K562 (cell line): ENCODE data around the gene EPHB3. TPM values are rescaled to one million over a fixed set of nuclear protein-coding genes. Genes with fewer than 3 reads are reported as not detected.

Experiments used
- ATAC-seq: fragments of 200-7000 bp; cut with Tn5 transposase; 3 replicates; pipeline ENCODE4 v1.9.1; 2020; ENCODE audit warnings: moderate library complexity
- BruUV-seq: library from RNA; stranded (reverse); fragments of 400-500 nt; replicated peaks from 2 replicates; lab custom pipeline; 2021; lab: Mats Ljungman, UMichigan
- CTCF ChIA-PET: fragments of 300-600 bp; formaldehyde crosslinking; extraction: SDS; loops from one replicate; lab custom pipeline; 2021; ENCODE audit warnings: low intra/inter-chr PET ratio; lab: Yijun Ruan, JAX
- POLR2A ChIA-PET: fragments of 300-600, 350-650 bp; sonication (Branson Sonifier 250); formaldehyde crosslinking; extraction: SDS; loops from one replicate; lab custom pipeline; 2021; ENCODE audit warnings: antibody characterized with exemption, inconsistent platforms; lab: Yijun Ruan, JAX
- DNase-seq, 4 experiments: peaks; one replicate each; pipeline versions ENCODE4 v3.0.0 to v3.0.0-alpha.2; 2011 to 2018; ENCODE audit warnings: low spot score in 3 of 4, mixed read lengths in 3 of 4; ENCODE audit errors: extremely low read depth in 1 of 4
- FAIRE-seq: peaks from 2 replicates; lab custom pipeline; 2011; peaks lifted over from hg19 to GRCh38; lab: Jason Lieb, UNC
- H2AFZ ChIP-seq: 2 replicates; pipeline ENCODE4 v1.6.0; 2011; ENCODE audit warnings: low read depth, low read length, control low read depth, inconsistent platforms
- H3K27ac ChIP-seq: fragments of 200-600 bp; 3 replicates; pipeline ENCODE4 v1.8.0; 2011; ENCODE audit warnings: low read depth, mild to moderate bottlenecking, control low read depth, inconsistent platforms, low read length, moderate library complexity, mixed read lengths; ENCODE audit errors: extremely low read depth
- H3K27me3 ChIP-seq, 2 experiments: fragments of 300-600 bp in 1 of 2; 2 replicates in 1 of 2; 3 replicates in 1 of 2; pipeline versions ENCODE4 v1.6.0 to v1.8.0; 2011; ENCODE audit warnings: inconsistent platforms in 2 of 2, low read length in 2 of 2, mild to moderate bottlenecking in 1 of 2, mixed read lengths in 1 of 2, moderate library complexity in 1 of 2; ENCODE audit not compliant: control insufficient read depth in 2 of 2, insufficient read depth in 2 of 2
- H3K36me3 ChIP-seq: fragments of 300-600 bp; 3 replicates; pipeline ENCODE4 v1.8.0; 2011; ENCODE audit warnings: mild to moderate bottlenecking, low read length, inconsistent platforms; ENCODE audit not compliant: control insufficient read depth, insufficient read depth
- H3K4me1 ChIP-seq, 2 experiments: fragments of 200-600 bp in 1 of 2; replicated peaks in 1 of 2; 2 replicates in 1 of 2; 3 replicates in 1 of 2; pipeline versions ENCODE4 v1.5.1 to v1.8.0; 2011; ENCODE audit warnings: inconsistent platforms in 2 of 2, low read length in 2 of 2, mild to moderate bottlenecking in 1 of 2, mixed read lengths in 1 of 2, moderate library complexity in 1 of 2; ENCODE audit not compliant: control insufficient read depth in 2 of 2, insufficient read depth in 2 of 2
- H3K4me2 ChIP-seq: 2 replicates; pipeline ENCODE4 v1.6.1; 2011; ENCODE audit warnings: low read length, control low read depth, inconsistent platforms, mixed read lengths; ENCODE audit not compliant: insufficient read depth
- H3K4me3 ChIP-seq: fragments of 200-600 bp; sonication (generic), shearing (Covaris generic); 2 replicates; pipeline ENCODE4 v1.5.1; 2016; ENCODE audit warnings: control low read depth, inconsistent platforms
- H3K79me2 ChIP-seq: fragments of 200-600 bp; 3 replicates; pipeline ENCODE4 v1.8.0; 2011; ENCODE audit warnings: low read length, inconsistent platforms; ENCODE audit not compliant: control insufficient read depth, insufficient read depth
- H3K9ac ChIP-seq, 2 experiments: 2 replicates each; pipeline versions ENCODE4 v1.6.0 to v1.6.1; 2011; ENCODE audit warnings: low read depth in 2 of 2, low read length in 2 of 2, control low read depth in 1 of 2, inconsistent platforms in 1 of 2, mild to moderate bottlenecking in 1 of 2, mixed read lengths in 1 of 2; ENCODE audit not compliant: insufficient read depth in 1 of 2
- H3K9me1 ChIP-seq: one replicate; pipeline ENCODE4 v1.6.0; 2011; ENCODE audit warnings: inconsistent platforms, mild to moderate bottlenecking, low read length, moderate library complexity; ENCODE audit not compliant: control insufficient read depth, insufficient read depth
- H3K9me3 ChIP-seq: replicated peaks from 2 replicates; pipeline ENCODE4 v1.5.1; 2011; ENCODE audit warnings: low read depth, low read length, inconsistent platforms; ENCODE audit not compliant: control insufficient read depth, insufficient read depth
- H4K20me1 ChIP-seq: replicated peaks from 2 replicates; pipeline ENCODE4 v1.6.1; 2011; ENCODE audit warnings: low read length, inconsistent platforms, mixed read lengths; ENCODE audit not compliant: control insufficient read depth, insufficient read depth
- CTBP1 ChIP-seq: fragments of 450-650 bp; IDR thresholded peaks from 2 replicates; pipeline ENCODE4 v1.6.1; 2016; ENCODE audit warnings: borderline replicate concordance
- ETS2 ChIP-seq: IDR thresholded peaks from 2 replicates; pipeline ENCODE4 v1.6.1; 2016; ENCODE audit warnings: borderline replicate concordance, missing genetic modification characterization, mild to moderate bottlenecking, moderate library complexity, missing compliant biosample characterization; ENCODE audit not compliant: poor library complexity, severe bottlenecking
- HNRNPH1 ChIP-seq: fragments of 200-400 bp; formaldehyde crosslinking; optimal IDR thresholded peaks from 2 replicates; pipeline ENCODE3; 2017; ENCODE audit warnings: low read depth, mild to moderate bottlenecking, low read length, moderate library complexity
- NR3C1 ChIP-seq: sonication (generic); formaldehyde crosslinking; IDR thresholded peaks from 2 replicates; pipeline ENCODE4 v1.8.1; 2022; ENCODE audit warnings: missing genetic modification reagents
- POLR2H ChIP-seq: IDR thresholded peaks from 2 replicates; pipeline ENCODE4 v1.6.1; 2016; ENCODE audit warnings: missing genetic modification characterization, low read depth, mild to moderate bottlenecking, control low read depth, missing compliant biosample characterization, moderate library complexity
- PTRF ChIP-seq: fragments of 450-650 bp; IDR thresholded peaks from 2 replicates; pipeline ENCODE4 v1.6.1; 2016; ENCODE audit warnings: mild to moderate bottlenecking, missing genetic modification characterization, missing compliant biosample characterization
- ZBTB9 ChIP-seq: fragments of 450-650 bp; formaldehyde crosslinking; IDR thresholded peaks from 2 replicates; pipeline ENCODE4 v1.4.0; 2020; ENCODE audit warnings: mild to moderate bottlenecking, moderate library complexity
- ZNF23 ChIP-seq: fragments of 250-450 bp; sonication (Bioruptor Pico); IDR thresholded peaks from 2 replicates; pipeline ENCODE4 v1.4.0; 2020; ENCODE audit warnings: mild to moderate bottlenecking
- ZNF449 ChIP-seq: fragments of 250-450 bp; sonication (Bioruptor Pico); IDR thresholded peaks from 2 replicates; pipeline ENCODE4 v1.8.0; 2022; ENCODE audit warnings: moderate library complexity, mild to moderate bottlenecking, inconsistent platforms
- WGBS: fragments of 100-300 bp; shearing (Covaris generic); methylation state at CpG from one replicate; pipeline ENCODE4 v1.1.6; 2016; ENCODE audit warnings: low coverage, mixed read lengths; ENCODE audit not compliant: insufficient coverage; ENCODE audit errors: missing lambda C conversion rate; 5-methylcytosine and 5-hydroxymethylcytosine counted together
- in situ Hi-C: fragments of 300-500 bp; cut with MboI; formaldehyde crosslinking; loops from 4 replicates; pipeline ENCODE4 v1.15.0; 2018; ENCODE audit warnings: inconsistent platforms, mixed read lengths
- intact Hi-C: fragments of 100-400 bp; cut with micrococcal nuclease; formaldehyde crosslinking; loops from 2 replicates; pipeline ENCODE4 v1.14.2; 2022
- polyA plus RNA-seq, 8 experiments: library from polyadenylated mRNA; depleted of rRNA in 4 of 8; stranded (reverse) in 5 of 8; unstranded in 3 of 8; fragments of >200 nt; fragmentation: Nextera tagmentation in 2 of 8; fragmentation: Illumina TruSeq in 1 of 8; extraction: Ambion mirVana in 2 of 8; extraction: Trizol in 1 of 8; gene quantifications; 2 replicates each; pipeline versions ENCODE4 v1.2.1 to v1.2.3, GENCODE V29; 2011 to 2014; ENCODE audit warnings: inconsistent platforms in 1 of 8, missing spikeins in 1 of 8
- total RNA-seq, 7 experiments: library from RNA; depleted of rRNA in 6 of 7; stranded (reverse); fragments of >200 nt in 6 of 7; fragmentation: Illumina TruSeq in 2 of 7; extraction: Trizol in 2 of 7; gene quantifications; 2 replicates each; pipeline versions ENCODE4 v1.2.1 to v1.2.3, GENCODE V29; 2011 to 2021; ENCODE audit warnings: low replicate concordance in 1 of 7
- TF ChIP-seq, protein P1 (sequence below): conservative IDR thresholded peaks from 2 replicates; pipeline ENCODE4 v1.6.1; 2011; ENCODE audit warnings: low read depth, mild to moderate bottlenecking, low read length; ENCODE audit not compliant: control insufficient read depth
- TF ChIP-seq, protein P2 (sequence below): fragments of 250-450 bp; sonication (Bioruptor Pico); IDR thresholded peaks from 2 replicates; pipeline ENCODE4 v1.8.0; 2022; ENCODE audit warnings: inconsistent platforms, mild to moderate bottlenecking, moderate library complexity, borderline replicate concordance

EPHB3 gene
- total and polyA plus RNA-seq, 9 of the 15 experiments (the other 6 are each of a cell fraction or from before 2014, with no cell fraction given) = not detected

DNA sequence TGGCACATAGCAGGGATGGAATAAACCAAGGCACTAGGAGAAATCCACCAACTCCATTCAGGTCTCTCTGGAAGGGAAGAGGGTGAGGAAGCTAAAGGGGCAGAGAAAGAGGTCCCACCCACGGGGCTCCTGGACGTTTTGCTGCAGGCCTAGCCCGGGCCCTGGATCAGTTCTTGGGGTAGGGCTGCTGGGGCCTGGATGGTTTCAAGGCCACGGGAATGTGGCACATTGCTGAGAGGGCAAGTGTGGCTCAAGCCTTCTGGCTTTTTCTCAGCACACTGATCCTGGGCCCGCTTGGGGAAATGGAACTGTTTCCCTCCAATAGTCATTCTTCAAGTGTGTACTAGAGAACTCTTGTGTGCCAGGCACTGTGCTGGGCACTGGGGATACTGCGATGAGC, 24.0 kb downstream of the EPHB3 start:
- no peak for ATAC-seq
- Histone ChIP-seq H3K9me3 (no peaks in the 10 kb centered on the region), H3K27me3 (peaks cover 25 to 64% of the 10 kb centered on the region in 2 experiments; a peak in 4 of 5 replicates), H3K9me1 (no peaks in the 10 kb centered on the region), H3K36me3 (no peaks in the 10 kb centered on the region), H3K4me2 (no peak overlapping the region), H3K27ac (no peak overlapping the region), H2AFZ (no peak overlapping the region), H3K79me2 (no peaks in the 10 kb centered on the region), H3K9ac (no peak overlapping the region), H3K4me3 (no peak overlapping the region), H4K20me1 (peaks cover 12% of the 10 kb centered on the region), H3K4me1 (peaks cover 0 to 14% of the 10 kb centered on the region in 2 experiments; a peak in 2 of 5 replicates)
- BruUV-seq = no TSS peak
- WGBS = 1% methylated on average over 6 of the region's 6 CpGs
- DNase-seq = no peak
- in situ Hi-C loops = no loop called here
- CTCF ChIA-PET = no interaction called here
- TF ChIP-seq ZBTB9 (CRISPR knock-in tag) (no peak), CTBP1 (no peak), ZNF23 (no peak), HNRNPH1 (no peak), POLR2H (no peak), ETS2 (no peak), PTRF (tag) (no peak), NR3C1 (CRISPR knock-in tag) (no peak), ZNF449 (no peak)
- TF ChIP-seq, protein P1, sequence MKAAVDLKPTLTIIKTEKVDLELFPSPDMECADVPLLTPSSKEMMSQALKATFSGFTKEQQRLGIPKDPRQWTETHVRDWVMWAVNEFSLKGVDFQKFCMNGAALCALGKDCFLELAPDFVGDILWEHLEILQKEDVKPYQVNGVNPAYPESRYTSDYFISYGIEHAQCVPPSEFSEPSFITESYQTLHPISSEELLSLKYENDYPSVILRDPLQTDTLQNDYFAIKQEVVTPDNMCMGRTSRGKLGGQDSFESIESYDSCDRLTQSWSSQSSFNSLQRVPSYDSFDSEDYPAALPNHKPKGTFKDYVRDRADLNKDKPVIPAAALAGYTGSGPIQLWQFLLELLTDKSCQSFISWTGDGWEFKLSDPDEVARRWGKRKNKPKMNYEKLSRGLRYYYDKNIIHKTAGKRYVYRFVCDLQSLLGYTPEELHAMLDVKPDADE = no peak
- TF ChIP-seq, protein P2, sequence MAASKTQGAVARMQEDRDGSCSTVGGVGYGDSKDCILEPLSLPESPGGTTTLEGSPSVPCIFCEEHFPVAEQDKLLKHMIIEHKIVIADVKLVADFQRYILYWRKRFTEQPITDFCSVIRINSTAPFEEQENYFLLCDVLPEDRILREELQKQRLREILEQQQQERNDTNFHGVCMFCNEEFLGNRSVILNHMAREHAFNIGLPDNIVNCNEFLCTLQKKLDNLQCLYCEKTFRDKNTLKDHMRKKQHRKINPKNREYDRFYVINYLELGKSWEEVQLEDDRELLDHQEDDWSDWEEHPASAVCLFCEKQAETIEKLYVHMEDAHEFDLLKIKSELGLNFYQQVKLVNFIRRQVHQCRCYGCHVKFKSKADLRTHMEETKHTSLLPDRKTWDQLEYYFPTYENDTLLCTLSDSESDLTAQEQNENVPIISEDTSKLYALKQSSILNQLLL (CRISPR knock-in tag) = no peak
- POLR2A ChIA-PET = interaction anchor here (0.6 to 0.8 kb wide), 3 partner anchors 71 to 450 kb away, joined by 3 to 4 read pairs (median 3); no protein-coding TSS in a partner anchor
- FAIRE-seq = no peak
- intact Hi-C loops = no loop called here
